IPS-20b (cell line): ENCODE data around the gene THAP7.

Experiments used
- H3K27ac ChIP-seq: one replicate; pipeline ENCODE4 v1.5.1; 2013; ENCODE audit warnings: low read length
- H3K27me3 ChIP-seq: 2 replicates; pipeline ENCODE4 v1.6.1; 2013; ENCODE audit warnings: mild to moderate bottlenecking, low read length, inconsistent platforms; ENCODE audit not compliant: insufficient read depth
- H3K36me3 ChIP-seq: 2 replicates; pipeline ENCODE4 v1.6.1; 2013; ENCODE audit warnings: low read depth, mild to moderate bottlenecking, inconsistent platforms, low read length, moderate library complexity; ENCODE audit not compliant: insufficient read depth
- H3K4me1 ChIP-seq: 2 replicates; pipeline ENCODE4 v1.6.1; 2013; ENCODE audit warnings: mild to moderate bottlenecking, control low read depth, inconsistent platforms, low read length, moderate library complexity; ENCODE audit not compliant: insufficient read depth
- H3K4me3 ChIP-seq: 2 replicates; pipeline ENCODE4 v1.5.1; 2013; ENCODE audit warnings: mild to moderate bottlenecking, low read length, inconsistent platforms
- H3K9ac ChIP-seq: 2 replicates; pipeline ENCODE4 v1.6.1; 2013; ENCODE audit warnings: low read depth, mild to moderate bottlenecking, inconsistent platforms, low read length, moderate library complexity
- H3K9me3 ChIP-seq: 2 replicates; pipeline ENCODE4 v1.6.1; 2013; ENCODE audit warnings: mild to moderate bottlenecking, low read depth, low read length, inconsistent platforms; ENCODE audit not compliant: insufficient read depth

The THAP7 gene

GRCh38 chr22:20994128-20994901 lies 7.6 kb downstream of the THAP7 start:
- H3K4me1 ChIP-seq = no peaks in the 10 kb centered on the region
- no peak overlapping the region for H3K27ac ChIP-seq
- H3K27me3 ChIP-seq = no peaks in the 10 kb centered on the region
- H3K9me3 ChIP-seq = no peaks in the 10 kb centered on the region
- peaks cover 33% of the 10 kb centered on the region for H3K36me3 ChIP-seq
- H3K4me3 ChIP-seq = no peak overlapping the region
- H3K9ac ChIP-seq = no peak overlapping the region

GRCh38 chr22:20993304-20994127 lies 8.4 kb downstream of the THAP7 start:
- no peak overlapping the region for H3K27ac ChIP-seq

GRCh38 chr22:20992456-20993303 lies 9.2 kb downstream of the THAP7 start:
- Histone ChIP-seq H3K4me1 (no peaks in the 10 kb centered on the region), H3K36me3 (peaks cover 26% of the 10 kb centered on the region), H3K9me3 (no peaks in the 10 kb centered on the region), H3K27ac (no peak overlapping the region), H3K4me3 (no peak overlapping the region), H3K27me3 (no peaks in the 10 kb centered on the region), H3K9ac (no peak overlapping the region)

More at GRCh38 chr22:20993304-20994127, 8.4 kb downstream of the THAP7 start:
- H3K9ac ChIP-seq = no peak overlapping the region
- H3K4me3 ChIP-seq = no peak overlapping the region
- no peaks in the 10 kb centered on the region for H3K27me3 ChIP-seq
- peaks cover 27% of the 10 kb centered on the region for H3K36me3 ChIP-seq
- H3K4me1 ChIP-seq = no peaks in the 10 kb centered on the region
- no peaks in the 10 kb centered on the region for H3K9me3 ChIP-seq

- Histone ChIP-seq H3K4me1 (no peaks in the 10 kb centered on the region), H3K9ac (no peak overlapping the region), H3K9me3 (no peaks in the 10 kb centered on the region), H3K27ac (no peak overlapping the region), H3K36me3 (peaks cover 23% of the 10 kb centered on the region), H3K4me3 (no peak overlapping the region), H3K27me3 (no peaks in the 10 kb centered on the region)
Measured at GRCh38 chr22:20992056-20992442, 9.9 kb downstream of the THAP7 start.

- Histone ChIP-seq H3K4me3 (no peak overlapping the region), H3K36me3 (peaks cover 17% of the 10 kb centered on the region), H3K9me3 (no peaks in the 10 kb centered on the region), H3K27me3 (no peaks in the 10 kb centered on the region), H3K9ac (no peak overlapping the region), H3K27ac (no peak overlapping the region), H3K4me1 (no peaks in the 10 kb centered on the region)
Measured at GRCh38 chr22:20991252-20992055, 10.5 kb downstream of the THAP7 start.

- Histone ChIP-seq H3K9me3 (no peaks in the 10 kb centered on the region), H3K4me3 (no peak overlapping the region), H3K36me3 (peaks cover 20% of the 10 kb centered on the region), H3K9ac (no peak overlapping the region), H3K27ac (no peak overlapping the region), H3K4me1 (no peaks in the 10 kb centered on the region), H3K27me3 (no peaks in the 10 kb centered on the region)
Measured at GRCh38 chr22:20990184-20991180, 11.4 kb downstream of the THAP7 start.

GRCh38 chr22:20989323-20990138 lies 12.4 kb downstream of the THAP7 start:
- H3K27ac ChIP-seq = no peak overlapping the region
- no peaks in the 10 kb centered on the region for H3K4me1 ChIP-seq
- peaks cover 22% of the 10 kb centered on the region for H3K36me3 ChIP-seq
- no peak overlapping the region for H3K9ac ChIP-seq
- H3K9me3 ChIP-seq = no peaks in the 10 kb centered on the region
- H3K27me3 ChIP-seq = no peaks in the 10 kb centered on the region
- H3K4me3 ChIP-seq = no peak overlapping the region

GRCh38 chr22:20988573-20989322 lies 13.2 kb downstream of the THAP7 start:
- H3K27ac ChIP-seq = no peak overlapping the region
- H3K36me3 ChIP-seq = peaks cover 22% of the 10 kb centered on the region
- no peaks in the 10 kb centered on the region for H3K27me3 ChIP-seq
- no peak overlapping the region for H3K9ac ChIP-seq
- H3K4me3 ChIP-seq = no peak overlapping the region
- no peaks in the 10 kb centered on the region for H3K9me3 ChIP-seq
- no peaks in the 10 kb centered on the region for H3K4me1 ChIP-seq

- Histone ChIP-seq H3K4me1 (no peaks in the 10 kb centered on the region; the same call in 1 of the 2 replicates), H3K27ac (no peak overlapping the region), H3K4me3 (no peak overlapping the region), H3K9ac (no peak overlapping the region), H3K9me3 (no peaks in the 10 kb centered on the region), H3K27me3 (peaks cover 7% of the 10 kb centered on the region), H3K36me3 (peaks cover 18% of the 10 kb centered on the region)
Measured at GRCh38 chr22:20987375-20987774, 14.5 kb downstream of the THAP7 start.
